GM20000 (cell line): ENCODE data around the gene RPRM.
"Not testable (repeated sequence)": the region's sequence is repeated elsewhere in the genome, so short reads cannot be mapped to it uniquely, and the experiment has no call there.

Experiments
- DNase-seq: peaks from one replicate; pipeline ENCODE4 v3.0.0; 2012; ENCODE audit warnings: low spot score
- CTCF ChIP-seq: IDR thresholded peaks from 2 replicates; pipeline ENCODE4 v1.5.1; 2012; ENCODE audit warnings: mild to moderate bottlenecking, control low read depth; ENCODE audit errors: extremely low read depth, missing control alignments

The RPRM gene

GRCh38 chr2:153455861-153456260 lies 22.7 kb downstream of the RPRM start:
- no peak for DNase-seq
- TF ChIP-seq CTCF: no peak

GRCh38 chr2:153455403-153455802 lies 23.2 kb downstream of the RPRM start:
- no peak for TF ChIP-seq CTCF
- DNase-seq: no peak

- no peak for TF ChIP-seq CTCF
- DNase-seq: no peak
These were observed 27.0 kb downstream of the RPRM start for GRCh38 chr2:153451611-153452010.

GRCh38 chr2:153443106-153443505 lies 35.5 kb downstream of the RPRM start:
- DNase-seq: no peak
- no peak for TF ChIP-seq CTCF

- not testable (repeated sequence) for DNase-seq
These were observed 35.9 kb downstream of the RPRM start for GRCh38 chr2:153442616-153443015.

- not testable (repeated sequence) for DNase-seq
These were observed 38.5 kb downstream of the RPRM start for GRCh38 chr2:153440090-153440489.

- TF ChIP-seq CTCF: no peak
These were observed 45.2 kb downstream of the RPRM start for GRCh38 chr2:153433403-153433802.

GRCh38 chr2:153432381-153432780 lies 46.2 kb downstream of the RPRM start:
- DNase-seq: no peak
- TF ChIP-seq CTCF: no peak

More at GRCh38 chr2:153433403-153433802, 45.2 kb downstream of the RPRM start:
- no peak for DNase-seq

- TF ChIP-seq CTCF: no peak
- no peak for DNase-seq
These were observed 47.4 kb downstream of the RPRM start for GRCh38 chr2:153431114-153431513.
